PC-9 (cell line): ENCODE measurements around the gene CTIF. TPM values are rescaled to one million over a fixed set of nuclear protein-coding genes. Genes with fewer than 3 reads are reported as not detected.

Source experiments
- BruUV-seq: library from RNA; stranded (reverse); fragments of 400-500 nt; replicated peaks from 2 replicates; lab custom pipeline; 2021; lab: Mats Ljungman, UMichigan
- CTCF ChIA-PET: fragments of 300-600 bp; sonication (Branson Sonifier 250); formaldehyde crosslinking; loops from one replicate; lab custom pipeline; 2022; ENCODE audit warnings: antibody characterized with exemption; lab: Charles Lee
- POLR2A ChIA-PET: fragments of 300-600 bp; sonication (Branson Sonifier 250); formaldehyde crosslinking; loops from one replicate; lab custom pipeline; 2022; ENCODE audit warnings: antibody characterized with exemption; ENCODE audit not compliant: unreplicated experiment; lab: Charles Lee
- DNase-seq, 2 experiments: peaks; one replicate each; pipeline versions ENCODE4 v3.0.0 to v3.0.0-alpha.2; 2015 to 2022; ENCODE audit warnings: mixed read lengths in 1 of 2
- H2AFZ ChIP-seq: fragments of 200-600 bp; sonication (generic); 2 replicates; pipeline ENCODE4 v1.8.1; 2017; ENCODE audit warnings: antibody characterized with exemption
- H3F3A ChIP-seq: fragments of 200-600 bp; sonication (generic); 2 replicates; pipeline ENCODE4 v1.8.1; 2017; ENCODE audit warnings: antibody characterized with exemption, mild to moderate bottlenecking, low read depth; ENCODE audit not compliant: insufficient read depth
- H3K27ac ChIP-seq: fragments of 200-600 bp; sonication (generic); 2 replicates; pipeline ENCODE4 v1.6.1; 2016; ENCODE audit warnings: mixed run types
- H3K27me3 ChIP-seq: fragments of 200-600 bp; sonication (generic); 2 replicates; pipeline ENCODE4 v1.6.1; 2016; ENCODE audit warnings: low read depth, mixed run types; ENCODE audit not compliant: insufficient read depth
- H3K36me3 ChIP-seq: fragments of 200-600 bp; sonication (generic); 2 replicates; pipeline ENCODE4 v1.6.1; 2016; ENCODE audit warnings: low read depth, mixed run types
- H3K4me1 ChIP-seq: fragments of 200-600 bp; sonication (generic); replicated peaks from 2 replicates; pipeline ENCODE4 v1.6.1; 2016; ENCODE audit warnings: mixed run types; ENCODE audit not compliant: insufficient read depth
- H3K4me2 ChIP-seq: fragments of 200-600 bp; sonication (generic); 2 replicates; pipeline ENCODE4 v1.6.1; 2017; ENCODE audit warnings: mixed run types
- H3K4me3 ChIP-seq: fragments of 200-600 bp; sonication (generic); 2 replicates; pipeline ENCODE4 v1.6.1; 2016; ENCODE audit warnings: mixed run types
- H3K79me2 ChIP-seq: fragments of 200-600 bp; sonication (generic); 2 replicates; pipeline ENCODE4 v1.6.1; 2017; ENCODE audit warnings: low read depth, mixed run types
- H3K9me2 ChIP-seq: fragments of 200-600 bp; sonication (generic); 2 replicates; pipeline ENCODE4 v1.8.1; 2017; ENCODE audit warnings: mild to moderate bottlenecking; ENCODE audit not compliant: insufficient read depth
- H3K9me3 ChIP-seq: fragments of 200-600 bp; sonication (generic); 2 replicates; pipeline ENCODE4 v1.8.1; 2016; ENCODE audit warnings: low read depth; ENCODE audit not compliant: insufficient read depth
- H4K20me1 ChIP-seq: fragments of 200-600 bp; sonication (generic); 2 replicates; pipeline ENCODE4 v1.8.1; 2017; ENCODE audit not compliant: insufficient read depth
- EZH2 ChIP-seq: fragments of 200-600 bp; sonication (generic); IDR thresholded peaks from 2 replicates; pipeline ENCODE4 v1.8.0; 2017; ENCODE audit warnings: antibody characterized with exemption, low read depth
- intact Hi-C: fragments of 100-400 bp; cut with micrococcal nuclease; formaldehyde crosslinking; loops from one replicate; pipeline ENCODE4 v1.10.0; 2022; ENCODE audit not compliant: unreplicated experiment
- total RNA-seq: library from RNA; stranded (reverse); gene quantifications from 2 replicates; pipeline ENCODE4 v1.2.3, GENCODE V29; 2021
- TF ChIP-seq, protein P1 (sequence below): fragments of 200-600 bp; sonication (generic); conservative IDR thresholded peaks from 2 replicates; pipeline ENCODE4 v1.6.1; 2017; ENCODE audit warnings: mixed run types, antibody characterized with exemption, mild to moderate bottlenecking, moderate library complexity

The CTIF gene
- total RNA-seq, 1 experiment from 2014 or later: 26.2 TPM

DNA sequence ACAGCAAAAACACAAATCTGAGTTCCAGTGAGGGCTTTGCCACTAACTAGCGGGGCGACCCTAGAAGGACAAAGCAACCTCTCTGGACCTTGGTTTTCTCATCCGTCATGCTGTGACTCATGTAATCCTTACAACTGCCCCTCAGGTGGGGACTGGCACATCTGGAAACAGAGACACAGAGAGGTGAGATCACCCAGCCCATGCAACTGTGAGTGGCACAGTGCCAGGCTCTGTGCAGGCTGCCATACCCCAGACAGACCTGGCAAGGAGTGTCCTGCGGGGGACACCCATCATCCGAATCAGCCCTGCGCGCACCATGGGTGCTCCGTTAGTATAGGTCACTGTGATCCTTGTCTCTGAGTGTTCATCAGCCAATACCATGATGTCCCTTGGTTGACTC is 213.6 kb downstream of the CTIF start:
- no peak for DNase-seq
- Histone ChIP-seq H4K20me1 (no peaks in the 10 kb centered on the region), H3K9me2 (no peaks in the 10 kb centered on the region), H3F3A (no peaks in the 10 kb centered on the region), H3K36me3 (no peaks in the 10 kb centered on the region), H3K9me3 (no peaks in the 10 kb centered on the region), H3K4me2 (no peak overlapping the region), H3K27me3 (no peaks in the 10 kb centered on the region), H3K79me2 (no peaks in the 10 kb centered on the region), H3K4me3 (no peak overlapping the region), H2AFZ (no peak overlapping the region), H3K27ac (no peak overlapping the region), H3K4me1 (no peaks in the 10 kb centered on the region)
- CTCF ChIA-PET: no interaction called here
- TF ChIP-seq EZH2: no peak
- TF ChIP-seq, protein P1, sequence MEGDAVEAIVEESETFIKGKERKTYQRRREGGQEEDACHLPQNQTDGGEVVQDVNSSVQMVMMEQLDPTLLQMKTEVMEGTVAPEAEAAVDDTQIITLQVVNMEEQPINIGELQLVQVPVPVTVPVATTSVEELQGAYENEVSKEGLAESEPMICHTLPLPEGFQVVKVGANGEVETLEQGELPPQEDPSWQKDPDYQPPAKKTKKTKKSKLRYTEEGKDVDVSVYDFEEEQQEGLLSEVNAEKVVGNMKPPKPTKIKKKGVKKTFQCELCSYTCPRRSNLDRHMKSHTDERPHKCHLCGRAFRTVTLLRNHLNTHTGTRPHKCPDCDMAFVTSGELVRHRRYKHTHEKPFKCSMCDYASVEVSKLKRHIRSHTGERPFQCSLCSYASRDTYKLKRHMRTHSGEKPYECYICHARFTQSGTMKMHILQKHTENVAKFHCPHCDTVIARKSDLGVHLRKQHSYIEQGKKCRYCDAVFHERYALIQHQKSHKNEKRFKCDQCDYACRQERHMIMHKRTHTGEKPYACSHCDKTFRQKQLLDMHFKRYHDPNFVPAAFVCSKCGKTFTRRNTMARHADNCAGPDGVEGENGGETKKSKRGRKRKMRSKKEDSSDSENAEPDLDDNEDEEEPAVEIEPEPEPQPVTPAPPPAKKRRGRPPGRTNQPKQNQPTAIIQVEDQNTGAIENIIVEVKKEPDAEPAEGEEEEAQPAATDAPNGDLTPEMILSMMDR: no peak
- intact Hi-C loops: no loop called here
- BruUV-seq: no TSS peak
- POLR2A ChIA-PET: no interaction called here

DNA sequence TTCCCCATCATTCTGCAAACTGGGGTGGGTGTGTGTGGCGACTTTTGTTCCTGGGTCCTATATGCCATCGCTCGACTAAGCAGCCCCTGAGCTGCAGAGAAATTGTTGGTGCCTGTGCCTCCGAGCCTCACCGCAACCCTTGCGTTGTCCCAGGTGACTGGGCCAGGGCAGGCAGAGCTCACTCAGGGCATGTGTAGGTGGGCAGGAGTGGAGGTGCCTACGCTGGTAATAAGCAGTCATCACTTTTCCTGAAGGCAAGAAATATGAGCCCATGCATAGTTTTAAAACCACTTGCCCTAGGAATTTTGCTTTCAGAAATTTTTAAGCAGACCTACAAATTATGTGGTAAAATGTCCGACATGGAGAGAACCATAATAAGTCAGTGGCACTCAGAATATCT is 214.1 kb downstream of the CTIF start:
- H3K9me3 ChIP-seq: no peaks in the 10 kb centered on the region
- TF ChIP-seq, protein P1: no peak
- no peak for TF ChIP-seq EZH2
- H3K27me3 ChIP-seq: no peaks in the 10 kb centered on the region
- no peak overlapping the region for H3K4me3 ChIP-seq
- no peak overlapping the region for H3K4me2 ChIP-seq
- H4K20me1 ChIP-seq: no peaks in the 10 kb centered on the region
- ChIA-PET POLR2A (no interaction called here), CTCF (no interaction called here)
- H3F3A ChIP-seq: no peaks in the 10 kb centered on the region
- no peaks in the 10 kb centered on the region for H3K9me2 ChIP-seq
- no peaks in the 10 kb centered on the region for H3K4me1 ChIP-seq
- H3K36me3 ChIP-seq: no peaks in the 10 kb centered on the region
- no peak overlapping the region for H2AFZ ChIP-seq
- BruUV-seq: no TSS peak
- no peaks in the 10 kb centered on the region for H3K79me2 ChIP-seq
- no peak overlapping the region for H3K27ac ChIP-seq
- no peak for DNase-seq
- intact Hi-C loops: no loop called here

DNA sequence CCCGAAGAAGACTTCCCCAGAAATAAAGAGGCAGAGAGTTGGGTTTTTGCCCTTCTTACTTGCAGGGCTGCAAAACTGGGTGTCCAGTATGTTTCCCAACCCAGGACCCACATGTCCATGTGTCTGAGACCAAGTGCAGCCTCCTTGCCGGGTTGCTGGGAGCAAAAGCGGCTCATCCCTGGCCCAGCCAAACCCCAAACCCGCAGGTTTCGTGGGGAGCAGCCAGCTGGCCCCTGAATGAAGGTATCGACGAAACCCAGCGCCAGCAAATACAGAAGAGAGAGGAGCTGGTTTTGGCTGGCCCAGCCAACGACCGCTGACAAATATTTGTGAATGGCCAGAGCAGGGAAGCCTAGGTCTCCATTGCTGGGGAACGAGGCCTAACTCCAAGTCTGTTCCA is 214.9 kb downstream of the CTIF start:
- H3K4me1 ChIP-seq: no peaks in the 10 kb centered on the region
- no peak for TF ChIP-seq EZH2
- TF ChIP-seq, protein P1: no peak
- no TSS peak for BruUV-seq

More for the DNA sequence above, 214.9 kb downstream of the CTIF start:
- ChIA-PET POLR2A (no interaction called here), CTCF (no interaction called here)
- Histone ChIP-seq H3K27ac (no peak overlapping the region), H3K9me3 (no peaks in the 10 kb centered on the region), H3K4me3 (no peak overlapping the region), H4K20me1 (no peaks in the 10 kb centered on the region), H3K79me2 (no peaks in the 10 kb centered on the region), H3K36me3 (no peaks in the 10 kb centered on the region), H3K27me3 (no peaks in the 10 kb centered on the region), H3F3A (no peaks in the 10 kb centered on the region), H3K9me2 (no peaks in the 10 kb centered on the region), H3K4me2 (no peak overlapping the region), H2AFZ (no peak overlapping the region)
- no peak for DNase-seq
- intact Hi-C loops: no loop called here
